M059J (cell line): ENCODE results near the gene PIK3C2G. TPM values are rescaled to one million over a fixed set of nuclear protein-coding genes. Genes with fewer than 3 reads are reported as not detected.

ENCODE experiments used
- DNase-seq: peaks from one replicate; pipeline ENCODE4 v3.0.0-alpha.2; 2012; ENCODE audit warnings: low read depth
- total RNA-seq: library from RNA; depleted of rRNA; stranded (reverse); fragments of >200 nt; shearing (Covaris generic); gene quantifications from 2 replicates; pipeline ENCODE4 v1.2.3, GENCODE V29; 2014

PIK3C2G gene
- total RNA-seq, 1 experiment from 2014 or later: 0.02 TPM

DNA sequence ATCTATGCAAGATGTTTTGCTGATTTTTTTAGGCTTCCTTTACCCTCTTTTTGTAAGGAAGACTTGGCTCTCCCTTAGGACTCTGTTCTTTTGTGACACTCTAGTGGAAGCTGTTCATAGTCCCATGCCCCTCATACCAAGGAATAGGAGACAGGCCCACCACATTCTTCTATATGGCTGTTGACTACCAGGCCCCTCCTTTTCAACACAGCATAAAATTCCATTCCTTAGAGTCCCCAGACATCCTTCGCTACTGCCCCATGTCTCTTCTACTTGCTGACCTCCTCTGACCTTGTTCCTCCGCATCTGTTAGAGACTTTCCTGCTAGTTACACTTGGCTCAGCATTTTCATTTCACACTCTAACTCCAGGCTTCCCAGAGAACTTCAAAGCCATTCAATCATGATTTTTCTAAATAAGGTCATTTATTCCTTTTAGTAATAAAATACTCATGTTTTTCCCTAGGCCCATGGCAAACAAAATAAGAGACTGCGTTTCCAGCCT is 9.7 kb downstream of the PIK3C2G start:
- DNase-seq: no peak

DNA sequence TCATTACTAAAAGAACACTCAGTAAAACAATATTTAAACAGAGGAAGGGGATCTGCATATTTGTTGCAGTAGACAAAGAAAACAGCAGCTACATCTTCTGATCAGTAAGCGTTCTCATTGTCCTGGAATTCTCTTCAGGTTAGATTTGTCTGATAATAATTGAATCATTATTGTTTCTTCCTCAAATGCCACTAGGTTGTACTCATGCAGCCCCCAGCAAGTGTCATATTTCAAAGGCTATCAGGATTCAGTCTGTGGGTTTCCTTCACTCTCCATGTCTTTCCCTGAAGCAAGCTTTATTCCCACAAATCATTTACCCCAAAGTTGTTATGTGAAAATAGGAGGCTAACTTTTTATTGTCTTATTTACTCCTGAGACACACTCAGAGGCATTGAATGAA is 14.7 kb downstream of the PIK3C2G start:
- DNase-seq: peak; percentile 74

GRCh38 chr12:18277196-18277595 is 15.9 kb downstream of the PIK3C2G start:
- DNase-seq: no peak

DNA sequence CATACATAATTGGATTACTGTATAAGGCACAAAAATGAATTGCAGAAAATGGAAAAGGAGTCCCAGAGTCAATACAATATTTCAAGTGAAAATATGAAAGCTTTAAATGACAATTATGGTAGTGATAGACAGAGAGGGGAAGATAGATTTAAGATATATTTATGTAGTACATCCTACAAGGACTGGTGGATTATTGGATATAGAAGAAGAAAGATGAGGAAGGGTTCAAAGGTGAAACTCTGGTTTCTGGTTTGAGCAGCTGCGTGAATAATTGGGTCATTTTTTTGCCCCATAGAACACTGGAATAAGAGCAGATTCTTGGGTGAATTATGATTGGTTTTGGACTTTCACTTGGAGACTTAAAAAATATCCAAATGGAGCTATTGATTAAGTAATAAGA is 19.4 kb downstream of the PIK3C2G start:
- no peak for DNase-seq

- DNase-seq: peak; percentile 19
Observed at GRCh38 chr12:18281941-18282340, 20.6 kb downstream of the PIK3C2G start.

DNA sequence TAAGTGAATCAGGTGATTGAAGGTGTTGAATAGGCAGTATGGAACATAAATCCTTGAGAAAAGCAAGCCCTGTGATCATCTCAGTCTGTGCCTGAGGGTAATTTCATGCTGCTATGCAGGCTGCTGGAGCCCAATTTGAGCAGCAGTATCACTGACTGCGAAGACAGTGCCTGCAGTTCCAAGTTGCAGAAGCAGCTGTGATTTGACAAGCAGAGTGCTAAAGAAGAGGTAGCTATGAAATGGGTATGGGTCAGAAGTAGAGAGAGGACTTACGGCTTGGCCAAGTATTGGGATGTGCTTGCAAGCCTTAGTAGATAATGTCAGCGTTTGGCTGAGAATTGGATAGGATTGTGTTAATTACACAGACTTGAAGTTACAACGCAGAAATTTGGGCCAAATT is 22.5 kb downstream of the PIK3C2G start:
- DNase-seq: no peak

- DNase-seq: no peak
Observed at GRCh38 chr12:18284386-18284785, 23.1 kb downstream of the PIK3C2G start.

DNA sequence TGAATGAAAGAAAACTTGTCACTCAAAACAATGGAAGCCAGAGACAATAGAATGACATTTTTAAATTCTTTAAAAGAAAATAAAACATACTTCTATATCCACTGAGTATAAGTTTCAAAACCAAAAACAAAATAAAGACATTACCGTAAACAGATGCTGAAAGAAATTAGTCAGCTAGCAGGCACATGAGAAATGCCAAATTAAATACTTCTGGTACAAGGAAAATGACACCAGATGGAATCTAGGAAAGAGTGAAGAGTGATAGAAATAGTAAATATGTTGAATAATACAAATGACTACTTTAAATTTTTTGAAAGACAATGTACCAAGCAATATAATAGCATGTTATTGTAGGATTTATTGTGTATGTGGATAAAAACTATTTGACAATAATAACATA is 23.8 kb downstream of the PIK3C2G start:
- no peak for DNase-seq

DNA sequence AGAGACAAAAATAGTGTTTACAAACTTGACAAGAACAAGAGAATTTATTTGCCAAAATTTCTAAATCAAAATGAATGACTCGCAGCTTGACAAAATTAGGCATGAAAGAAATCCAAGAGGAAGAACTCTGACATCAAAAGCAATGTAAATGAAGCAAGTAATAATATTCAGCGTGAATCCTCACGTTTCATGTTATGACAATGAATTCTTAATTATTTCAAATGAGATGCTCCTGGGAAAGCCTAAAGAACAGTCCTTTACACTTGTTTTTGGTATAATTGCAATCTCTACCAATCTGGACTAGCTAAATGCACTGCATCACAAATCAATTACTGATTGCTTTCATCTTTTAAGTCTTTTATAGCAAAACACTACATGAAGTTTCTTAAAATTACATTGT is 29.1 kb downstream of the PIK3C2G start:
- DNase-seq: no peak

DNA sequence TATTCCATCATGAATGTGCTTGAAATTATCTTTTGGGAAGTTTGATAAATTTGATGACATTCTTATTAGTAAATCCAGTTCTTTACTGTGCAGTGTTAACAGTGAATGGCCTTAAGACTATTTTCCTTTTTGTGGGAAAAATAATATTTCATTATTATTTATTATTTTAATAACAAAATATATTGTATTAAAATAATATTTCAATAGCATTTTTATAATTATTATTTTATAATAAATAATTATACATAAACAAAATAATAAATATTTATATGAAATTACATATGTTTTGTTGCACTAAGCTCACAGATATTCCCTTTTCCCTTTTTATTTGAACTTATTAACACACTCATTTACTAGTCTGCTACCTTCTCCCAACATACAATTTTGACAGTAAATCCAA is 33.6 kb downstream of the PIK3C2G start:
- no peak for DNase-seq

DNA sequence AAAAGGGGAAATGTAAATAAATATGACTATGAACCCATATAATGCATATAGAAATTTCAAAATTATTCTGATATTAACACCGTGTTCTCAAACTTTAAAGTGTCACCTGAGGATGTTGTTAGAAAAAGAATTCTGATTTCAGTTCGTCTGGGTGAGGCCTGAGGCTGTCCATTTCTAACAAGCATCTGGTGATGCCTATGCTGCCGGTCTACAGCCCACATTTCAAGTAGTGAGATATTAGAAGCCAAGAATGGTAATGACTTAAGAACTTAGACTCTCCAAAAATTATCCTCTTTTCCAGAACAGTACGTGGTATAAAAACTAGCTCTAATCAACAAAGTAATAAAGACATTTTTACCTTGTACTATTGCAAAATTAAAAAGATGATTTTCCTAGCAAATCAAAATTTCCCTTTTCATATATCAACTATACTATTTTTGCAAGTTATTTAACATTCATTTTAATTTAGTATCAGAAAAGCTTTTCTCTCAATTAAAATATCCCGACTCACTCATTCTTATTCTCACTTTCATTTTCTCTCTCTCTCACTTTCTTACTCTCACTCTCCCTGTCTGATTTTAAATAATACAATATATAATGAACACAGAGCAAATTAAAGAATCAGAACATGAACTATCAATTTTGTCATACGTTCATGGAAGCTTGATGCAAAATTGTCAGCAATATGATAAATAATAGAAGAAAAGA is 35.0 kb downstream of the PIK3C2G start:
- peak; percentile 20 for DNase-seq

- DNase-seq: no peak
Observed at GRCh38 chr12:18296909-18297280, 35.6 kb downstream of the PIK3C2G start.

DNA sequence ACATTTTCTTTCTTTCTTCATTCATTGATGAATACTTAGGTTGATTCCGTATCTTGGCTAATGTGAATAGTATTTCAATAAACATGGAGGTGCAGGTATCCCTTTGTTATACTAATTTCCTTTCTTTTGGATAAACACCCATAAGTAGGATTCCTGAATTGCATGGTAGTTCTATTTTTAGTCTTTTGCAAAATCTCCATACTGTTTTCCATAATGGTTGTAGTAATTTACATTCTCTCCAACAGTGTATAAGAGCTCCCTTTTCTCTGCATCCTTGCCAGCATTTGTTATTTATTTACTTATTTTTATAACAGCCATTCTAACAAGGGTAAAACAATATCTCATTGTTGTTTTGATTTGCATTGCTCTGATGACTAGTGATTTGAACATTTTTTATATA is 36.6 kb downstream of the PIK3C2G start:
- no peak for DNase-seq

DNA sequence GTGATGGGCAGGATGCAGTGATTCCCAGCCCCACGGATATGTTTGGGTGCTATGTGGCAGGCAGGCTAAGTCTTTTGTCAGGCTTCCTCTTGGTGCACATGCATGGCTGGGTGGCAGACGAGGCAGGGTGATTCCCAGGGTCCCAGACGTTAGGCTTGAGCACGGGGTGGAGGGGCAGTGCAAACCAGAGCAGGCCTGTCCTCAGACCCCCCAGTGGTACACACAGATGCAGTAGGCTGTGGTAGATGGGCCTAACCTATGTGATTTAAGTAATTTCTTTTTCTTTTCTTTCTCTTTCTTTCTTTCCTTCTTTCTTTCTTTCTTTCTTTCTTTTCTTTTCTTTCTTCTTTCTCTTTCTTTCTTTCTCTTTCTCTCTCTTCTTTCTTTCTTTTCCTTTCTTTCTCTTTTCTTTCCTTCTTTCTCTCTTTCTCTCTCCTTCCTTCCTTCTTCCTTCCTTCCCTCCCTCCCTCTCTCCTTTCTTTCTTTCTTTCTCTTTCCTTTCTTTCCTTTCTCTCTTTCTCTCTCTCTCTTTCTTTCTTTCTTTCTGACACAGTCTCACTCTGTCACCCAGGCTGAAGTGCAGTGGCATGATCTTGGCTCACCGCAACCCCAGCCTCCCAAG is 41.6 kb downstream of the PIK3C2G start:
- DNase-seq: no peak

GRCh38 chr12:18304609-18305008 is 43.3 kb downstream of the PIK3C2G start:
- DNase-seq: no peak

GRCh38 chr12:18306311-18306710 is 45.0 kb downstream of the PIK3C2G start:
- DNase-seq: no peak

GRCh38 chr12:18313306-18313705 is 52.0 kb downstream of the PIK3C2G start:
- no peak for DNase-seq

- DNase-seq: peak; percentile 71
Observed at GRCh38 chr12:18320036-18320617, 58.8 kb downstream of the PIK3C2G start.

- no peak for DNase-seq
Observed at GRCh38 chr12:18320976-18321375, 59.7 kb downstream of the PIK3C2G start.

DNA sequence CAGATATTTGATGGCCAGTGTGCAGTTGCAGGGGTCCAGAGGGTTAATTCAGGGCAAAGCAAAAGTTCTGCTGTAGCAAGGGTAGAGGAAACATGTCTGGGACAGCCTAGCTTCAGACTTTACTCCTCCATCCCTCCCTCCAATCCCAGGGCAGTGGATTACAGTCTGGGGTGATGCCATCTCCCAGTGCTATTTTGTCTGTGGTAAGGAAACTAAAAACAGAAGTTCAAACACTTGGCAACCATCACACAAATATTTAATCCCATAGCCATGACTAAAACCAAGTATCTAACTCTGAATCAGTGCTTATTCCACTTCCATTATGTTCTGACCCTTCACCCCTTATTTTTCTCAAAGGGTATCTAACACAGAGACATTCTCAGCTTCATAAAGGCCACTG is 61.8 kb downstream of the PIK3C2G start:
- peak; percentile 73 for DNase-seq

GRCh38 chr12:18327036-18327435 is 65.7 kb downstream of the PIK3C2G start:
- DNase-seq: no peak

DNA sequence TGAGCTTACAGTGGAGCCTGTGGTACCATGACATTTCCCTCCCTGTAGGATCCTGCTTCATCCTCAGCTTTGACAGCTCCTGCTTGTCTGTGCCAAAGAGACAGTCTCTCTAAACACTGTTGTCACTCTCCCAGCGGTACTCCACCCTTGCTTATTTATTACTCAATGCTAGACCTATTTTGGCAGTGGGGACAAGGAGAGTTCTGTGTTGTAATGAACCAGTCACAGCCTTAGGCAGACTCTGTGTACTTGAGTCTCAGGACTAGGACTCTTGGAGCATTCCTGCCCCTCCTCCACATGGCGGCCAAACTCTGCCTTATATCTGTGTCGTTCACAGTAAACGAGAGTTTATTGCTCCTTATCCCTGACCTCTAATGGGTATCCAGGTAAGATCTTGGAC is 70.9 kb downstream of the PIK3C2G start:
- DNase-seq: no peak

GRCh38 chr12:18339633-18340032 is 78.3 kb downstream of the PIK3C2G start:
- DNase-seq: no peak
